MCF 10A (cell line): ENCODE data around the gene MYO5A. TPM values are rescaled to one million over a fixed set of nuclear protein-coding genes. Genes with fewer than 3 reads are reported as not detected.

Source experiments
- BruUV-seq: library from RNA; stranded (reverse); fragments of 400-500 nt; replicated peaks from 2 replicates; lab custom pipeline; 2021; lab: Mats Ljungman, UMichigan
- CTCF ChIA-PET: fragments of 300-600 bp; sonication (Branson Sonifier 250); formaldehyde crosslinking; extraction: SDS; loops from one replicate; lab custom pipeline; 2021; ENCODE audit warnings: antibody characterized with exemption, inconsistent platforms; lab: Yijun Ruan, JAX
- POLR2A ChIA-PET: fragments of 300-600, 350-650 bp; sonication (Branson Sonifier 250); formaldehyde crosslinking; extraction: SDS; loops from one replicate; lab custom pipeline; 2020; ENCODE audit warnings: antibody characterized with exemption, inconsistent platforms; lab: Yijun Ruan, JAX
- DNase-seq: peaks from one replicate; pipeline ENCODE4 v3.0.0-alpha.2; 2018; ENCODE audit not compliant: unreplicated experiment
- H3K27ac Mint-ChIP-seq: one replicate; pipeline ENCODE4 v1.8.0; 2022; ENCODE audit warnings: mild to moderate bottlenecking, low read depth, mixed read lengths; ENCODE audit not compliant: unreplicated experiment
- H3K27me3 Mint-ChIP-seq: one replicate; pipeline ENCODE4 v1.8.0; 2022; ENCODE audit warnings: mixed read lengths; ENCODE audit not compliant: insufficient read depth, unreplicated experiment
- H3K36me3 Mint-ChIP-seq: one replicate; pipeline ENCODE4 v1.8.0; 2022; ENCODE audit warnings: mild to moderate bottlenecking, moderate library complexity, mixed read lengths; ENCODE audit not compliant: insufficient read depth, unreplicated experiment
- H3K4me1 Mint-ChIP-seq: one replicate; pipeline ENCODE4 v1.8.0; 2022; ENCODE audit warnings: mixed read lengths; ENCODE audit not compliant: insufficient read depth, unreplicated experiment
- H3K4me3 Mint-ChIP-seq: one replicate; pipeline ENCODE4 v1.8.0; 2022; ENCODE audit warnings: mild to moderate bottlenecking, moderate library complexity, mixed read lengths; ENCODE audit not compliant: unreplicated experiment
- H3K9me3 Mint-ChIP-seq: one replicate; pipeline ENCODE4 v1.8.0; 2022; ENCODE audit warnings: mixed read lengths; ENCODE audit not compliant: unreplicated experiment
- CTCF ChIP-seq: fragments of 200-600 bp; IDR thresholded peaks from one replicate; pipeline ENCODE4 v1.8.0; 2022; ENCODE audit warnings: antibody characterized with exemption, mild to moderate bottlenecking; ENCODE audit not compliant: unreplicated experiment
- intact Hi-C: fragments of 100-400 bp; cut with micrococcal nuclease; formaldehyde crosslinking; loops from 2 replicates; pipeline ENCODE4 v1.14.1; 2022
- total RNA-seq: library from RNA; stranded (reverse); gene quantifications from 2 replicates; pipeline ENCODE4 v1.2.3, GENCODE V29; 2022

Gene MYO5A
- total RNA-seq, 1 experiment from 2014 or later: 28.9 TPM

DNA sequence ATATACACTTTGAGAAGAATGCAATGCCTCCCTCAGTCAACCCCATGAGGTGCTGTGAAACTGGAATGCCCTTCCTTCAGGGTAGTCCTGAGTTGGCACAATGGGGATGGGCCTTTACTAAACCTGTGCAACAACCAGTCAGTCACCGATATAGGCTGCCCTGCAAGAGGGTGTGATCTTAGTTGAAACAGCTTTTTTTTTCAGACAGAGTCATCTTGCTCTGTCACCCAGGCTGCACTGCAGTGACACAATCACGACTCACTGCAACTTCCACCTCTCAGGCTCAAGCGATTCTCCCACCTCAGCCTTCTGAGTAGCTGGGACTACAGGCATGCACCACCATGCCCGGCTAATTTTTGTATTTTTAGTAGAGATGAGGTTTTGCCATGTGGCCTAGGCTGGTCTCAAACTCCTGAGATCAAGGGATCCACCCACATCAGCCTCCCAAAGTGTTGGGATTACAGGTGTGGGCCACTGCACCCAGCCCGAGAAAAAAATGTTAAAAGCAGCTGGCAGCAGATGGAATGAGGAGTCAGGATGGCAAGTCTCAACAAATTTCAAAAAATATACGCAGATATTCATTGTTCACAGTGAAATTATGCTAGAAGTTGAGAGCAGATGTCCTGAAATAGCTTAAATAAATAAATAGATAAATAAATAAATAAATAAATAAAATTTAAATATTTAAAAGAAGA lies 31.8 kb downstream of the MYO5A start:
- no peaks in the 10 kb centered on the region for H3K27me3 Mint-ChIP-seq

DNA sequence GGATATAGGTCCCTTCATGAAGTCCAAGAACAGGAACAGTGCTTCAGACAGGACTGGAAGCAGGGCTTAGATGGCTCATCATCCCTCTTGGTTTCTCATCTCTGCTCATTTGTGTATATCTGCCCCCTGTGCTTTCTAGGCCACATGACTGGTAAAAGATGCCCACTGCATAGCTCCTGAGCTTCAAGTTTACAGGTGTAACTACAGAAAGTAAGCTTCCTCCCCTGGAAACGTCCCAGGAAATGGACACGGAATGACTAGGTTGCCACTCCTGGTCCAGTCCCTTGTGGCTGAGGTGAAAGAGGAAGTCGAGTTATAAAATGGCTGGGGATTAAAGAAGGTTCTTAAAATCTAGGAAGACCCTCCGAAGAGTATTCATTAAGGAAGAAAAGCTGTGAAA lies 32.5 kb downstream of the MYO5A start:
- Mint-ChIP-seq H3K27ac (no peak overlapping the region), H3K9me3 (no peaks in the 10 kb centered on the region), H3K4me1 (peaks cover 12% of the 10 kb centered on the region), H3K27me3 (no peaks in the 10 kb centered on the region), H3K4me3 (no peak overlapping the region), H3K36me3 (no peaks in the 10 kb centered on the region)
- DNase-seq: no peak
- CTCF ChIA-PET: interaction anchor here (0.6 to 2.2 kb wide), 2 partner anchors 14 to 32 kb away, joined by 3 to 6 read pairs; partner anchors contain the start of gene MYO5A
- BruUV-seq: no TSS peak
- no peak for TF ChIP-seq CTCF
- intact Hi-C loops: no loop called here
- POLR2A ChIA-PET: interaction anchor here (0.6 to 1.0 kb wide), 3 partner anchors 9 to 35 kb away, joined by 3 to 8 read pairs (median 4); no protein-coding TSS in a partner anchor

More for the DNA sequence above, 31.8 kb downstream of the MYO5A start:
- peaks cover 5% of the 10 kb centered on the region for H3K4me1 Mint-ChIP-seq
- no TSS peak for BruUV-seq
- no peaks in the 10 kb centered on the region for H3K36me3 Mint-ChIP-seq
- no peaks in the 10 kb centered on the region for H3K9me3 Mint-ChIP-seq
- H3K27ac Mint-ChIP-seq: no peak overlapping the region
- no peak for TF ChIP-seq CTCF
- no peak overlapping the region for H3K4me3 Mint-ChIP-seq
- peak; percentile 26 for DNase-seq
- POLR2A ChIA-PET: interaction anchor here (0.6 to 1.9 kb wide), 11 partner anchors 9 to 424 kb away, joined by 3 to 8 read pairs (median 4); partner anchors contain the start of genes ARPP19 and MYO5A
- intact Hi-C loops: no loop called here
- CTCF ChIA-PET: interaction anchor here (0.6 to 2.2 kb wide), 3 partner anchors 14 to 31 kb away, joined by 3 to 6 read pairs (median 6); partner anchors contain the start of gene MYO5A

DNA sequence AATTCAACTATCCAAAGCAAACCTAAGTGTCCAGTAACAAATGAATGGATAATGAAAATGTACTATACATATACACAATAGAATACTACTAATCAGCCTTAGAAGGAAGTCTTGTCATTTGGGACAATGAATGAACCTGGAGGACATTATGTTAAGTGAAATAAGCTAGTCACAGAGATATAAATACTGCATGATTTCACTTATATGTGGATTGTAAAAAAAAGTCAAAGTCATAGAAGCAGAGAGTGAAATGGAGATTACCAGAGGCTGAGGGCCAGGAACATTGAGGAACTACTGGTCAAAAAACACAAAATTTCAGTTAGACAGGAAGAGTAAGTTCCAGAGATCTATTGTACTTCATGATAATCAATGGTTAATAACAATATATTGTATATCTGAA lies 33.6 kb downstream of the MYO5A start:
- Mint-ChIP-seq H3K4me1 (peaks cover 19% of the 10 kb centered on the region), H3K27me3 (no peaks in the 10 kb centered on the region), H3K27ac (no peak overlapping the region)

More for the DNA sequence above, 33.6 kb downstream of the MYO5A start:
- no peak for DNase-seq
- ChIA-PET POLR2A (interaction anchor here (0.7 kb wide), 1 partner anchor 13 kb away, joined by 3 read pairs; no protein-coding TSS in a partner anchor), CTCF (interaction anchor here (1.0 to 2.2 kb wide), 2 partner anchors 11 to 33 kb away, joined by 3 to 6 read pairs; partner anchors contain the start of gene MYO5A)
- no peak for TF ChIP-seq CTCF
- BruUV-seq: no TSS peak
- Mint-ChIP-seq H3K36me3 (no peaks in the 10 kb centered on the region), H3K4me3 (no peak overlapping the region), H3K9me3 (no peaks in the 10 kb centered on the region)
- intact Hi-C loops: loop anchor here (1.0 kb wide), 1 partner anchor 9 kb away; no protein-coding TSS in a partner anchor
